SU-DHL-6 (cell line): ENCODE results near the gene RBM25.

Experiments used
- H2AFZ ChIP-seq: fragments of 200-600 bp; sonication (generic); 2 replicates; pipeline ENCODE4 v1.6.1; 2014; ENCODE audit warnings: low read depth, mild to moderate bottlenecking, moderate library complexity, mixed read lengths, antibody characterized with exemption, low read length; ENCODE audit not compliant: severe bottlenecking
- H3F3A ChIP-seq: fragments of 200-600 bp; shearing (Covaris generic); 2 replicates; pipeline ENCODE4 v1.6.0; 2016; ENCODE audit warnings: antibody characterized with exemption, mild to moderate bottlenecking; ENCODE audit not compliant: insufficient read depth
- H3K27ac ChIP-seq: fragments of 200-600 bp; sonication (generic); 2 replicates; pipeline ENCODE4 v1.5.1; 2016; ENCODE audit warnings: low read depth, mild to moderate bottlenecking, low read length, moderate library complexity, mixed read lengths
- H3K27me3 ChIP-seq: fragments of 200-600 bp; sonication (generic), shearing (Covaris generic); 2 replicates; pipeline ENCODE4 v1.6.0; 2014; ENCODE audit warnings: mild to moderate bottlenecking, low read length
- H3K36me3 ChIP-seq: fragments of 200-600 bp; sonication (generic); 2 replicates; pipeline ENCODE4 v1.6.1; 2014; ENCODE audit warnings: mild to moderate bottlenecking, low read length, mixed read lengths
- H3K4me2 ChIP-seq: fragments of 300-600, 200-600 bp; shearing (Covaris generic), sonication (generic); 2 replicates; pipeline ENCODE4 v1.6.0; 2014; ENCODE audit warnings: low read length, low read depth, mild to moderate bottlenecking; ENCODE audit not compliant: poor library complexity, severe bottlenecking
- H3K4me3 ChIP-seq: fragments of 200-600 bp; sonication (generic); 2 replicates; pipeline ENCODE4 v1.5.1; 2014; ENCODE audit warnings: antibody characterized with exemption, low read length, mild to moderate bottlenecking, mixed read lengths; ENCODE audit not compliant: insufficient read depth, poor library complexity, severe bottlenecking
- H3K79me2 ChIP-seq: fragments of 200-600 bp; sonication (generic); 2 replicates; pipeline ENCODE4 v1.6.1; 2014; ENCODE audit warnings: mild to moderate bottlenecking, low read length, moderate library complexity; ENCODE audit not compliant: insufficient read depth
- H3K9ac ChIP-seq: fragments of 200-600 bp; sonication (generic); 2 replicates; pipeline ENCODE4 v1.7.0; 2014; ENCODE audit warnings: mild to moderate bottlenecking, low read length
- H3K9me2 ChIP-seq: fragments of 200-600 bp; sonication (generic); replicated peaks from 2 replicates; pipeline ENCODE4 v1.6.1; 2014; ENCODE audit warnings: low read length; ENCODE audit not compliant: insufficient read depth
- H3K9me3 ChIP-seq: fragments of 200-600 bp; sonication (generic); 2 replicates; pipeline ENCODE4 v1.6.1; 2014; ENCODE audit warnings: low read length, mixed read lengths; ENCODE audit not compliant: insufficient read depth
- H4K20me1 ChIP-seq: fragments of 200-600 bp; sonication (generic); 2 replicates; pipeline ENCODE4 v1.6.1; 2014; ENCODE audit warnings: low read depth, mild to moderate bottlenecking, antibody characterized with exemption, low read length, moderate library complexity, mixed read lengths
- CTCF ChIP-seq: fragments of 200-600 bp; sonication (generic); IDR thresholded peaks from one replicate; pipeline ENCODE4 v1.5.1; 2017; ENCODE audit warnings: antibody characterized with exemption, mild to moderate bottlenecking, low read length, moderate library complexity; ENCODE audit not compliant: insufficient read depth, poor library complexity, severe bottlenecking
- EZH2phosphoT487 ChIP-seq: fragments of 200-600 bp; sonication (generic), shearing (Covaris generic); conservative IDR thresholded peaks from 2 replicates; pipeline ENCODE4 v1.6.1; 2018; ENCODE audit warnings: mild to moderate bottlenecking, antibody characterized with exemption, low read length, moderate library complexity, mixed read lengths

RBM25 gene

GRCh38 chr14:73170686-73171085 lies 112.4 kb downstream of the RBM25 start:
- Histone ChIP-seq H3K9ac (no peak overlapping the region), H3K9me2 (no peaks in the 10 kb centered on the region), H3K9me3 (no peaks in the 10 kb centered on the region), H2AFZ (no peak overlapping the region), H3K4me3 (no peak overlapping the region), H3K36me3 (no peaks in the 10 kb centered on the region), H3K4me2 (no peak overlapping the region), H4K20me1 (no peaks in the 10 kb centered on the region), H3K27ac (no peak overlapping the region), H3K27me3 (no peaks in the 10 kb centered on the region), H3K79me2 (no peaks in the 10 kb centered on the region), H3F3A (no peaks in the 10 kb centered on the region)
- TF ChIP-seq EZH2phosphoT487 (no peak), CTCF (no peak)

GRCh38 chr14:73172500-73172899 lies 114.2 kb downstream of the RBM25 start:
- Histone ChIP-seq H3K9ac (no peak overlapping the region), H3K27ac (no peak overlapping the region), H4K20me1 (no peaks in the 10 kb centered on the region), H3K27me3 (no peaks in the 10 kb centered on the region), H3K4me3 (no peak overlapping the region), H3K4me2 (no peak overlapping the region), H3K36me3 (no peaks in the 10 kb centered on the region), H2AFZ (no peak overlapping the region), H3K79me2 (no peaks in the 10 kb centered on the region), H3K9me3 (no peaks in the 10 kb centered on the region), H3F3A (no peaks in the 10 kb centered on the region), H3K9me2 (no peaks in the 10 kb centered on the region)
- TF ChIP-seq EZH2phosphoT487 (no peak), CTCF (no peak)

GRCh38 chr14:73173092-73173735 lies 114.9 kb downstream of the RBM25 start:
- Histone ChIP-seq H3K9ac (no peak overlapping the region), H3F3A (no peaks in the 10 kb centered on the region), H3K36me3 (no peaks in the 10 kb centered on the region), H2AFZ (no peak overlapping the region), H3K79me2 (no peaks in the 10 kb centered on the region), H3K4me3 (no peak overlapping the region), H3K4me2 (no peak overlapping the region), H4K20me1 (no peaks in the 10 kb centered on the region), H3K9me3 (no peaks in the 10 kb centered on the region), H3K9me2 (no peaks in the 10 kb centered on the region), H3K27ac (no peak overlapping the region), H3K27me3 (no peaks in the 10 kb centered on the region)
- TF ChIP-seq EZH2phosphoT487, result no peak
- peak; percentile 40 for TF ChIP-seq CTCF
